Panc1 (cell line): Measurements from ENCODE around the gene ARHGEF12. TPM values are rescaled to one million over a fixed set of nuclear protein-coding genes. Genes with fewer than 3 reads are reported as not detected.

Experiments
- ATAC-seq: fragments of 200-7000 bp; cut with Tn5 transposase; 2 replicates; pipeline ENCODE4 v1.9.1; 2020; ENCODE audit warnings: mild to moderate bottlenecking, moderate library complexity
- BruUV-seq: library from RNA; stranded (reverse); fragments of 400-500 nt; replicated peaks from 2 replicates; lab custom pipeline; 2021; lab: Mats Ljungman, UMichigan
- CTCF ChIA-PET: fragments of 300-600 bp; sonication (Branson Sonifier 250); formaldehyde crosslinking; loops from one replicate; lab custom pipeline; 2022; ENCODE audit warnings: antibody characterized with exemption; lab: Charles Lee
- POLR2A ChIA-PET: fragments of 300-600 bp; sonication (Branson Sonifier 250); formaldehyde crosslinking; loops from one replicate; lab custom pipeline; 2022; ENCODE audit warnings: antibody characterized with exemption; lab: Charles Lee
- DNase-seq: peaks from one replicate; pipeline ENCODE4 v3.0.0-alpha.2; 2010; ENCODE audit warnings: low read depth, low spot score
- H3K27ac ChIP-seq: 2 replicates; pipeline ENCODE4 v1.5.1; 2011; ENCODE audit warnings: mild to moderate bottlenecking, low read length, inconsistent platforms
- H3K27me3 ChIP-seq: fragments of 200-500 bp; sonication (Bioruptor generic); 2 replicates; pipeline ENCODE4 v1.6.0; 2014; ENCODE audit warnings: low read length, inconsistent platforms; ENCODE audit not compliant: control insufficient read depth, insufficient read depth
- H3K36me3 ChIP-seq: fragments of 200-500 bp; sonication (Bioruptor generic); 2 replicates; pipeline ENCODE4 v1.5.1; 2014; ENCODE audit warnings: inconsistent platforms, mild to moderate bottlenecking, low read length, moderate library complexity; ENCODE audit not compliant: control insufficient read depth, insufficient read depth
- H3K4me1 ChIP-seq: 2 replicates; pipeline ENCODE4 v1.5.1; 2011; ENCODE audit warnings: inconsistent platforms, mild to moderate bottlenecking, low read length, moderate library complexity; ENCODE audit not compliant: control insufficient read depth, insufficient read depth
- H3K4me3 ChIP-seq, 2 experiments: 2 replicates each; pipeline ENCODE4 v1.5.1; 2011 to 2012; ENCODE audit warnings: low read depth in 2 of 2, low read length in 2 of 2, mild to moderate bottlenecking in 2 of 2, inconsistent platforms in 1 of 2, moderate library complexity in 1 of 2
- H3K9me3 ChIP-seq: fragments of 200-500 bp; sonication (Bioruptor generic); 2 replicates; pipeline ENCODE4 v1.5.1; 2014; ENCODE audit warnings: low read depth, mild to moderate bottlenecking, inconsistent platforms, low read length, moderate library complexity; ENCODE audit not compliant: control insufficient read depth, insufficient read depth
- CTCF ChIP-seq: fragments of 450-650 bp; IDR thresholded peaks from 2 replicates; pipeline ENCODE4 v1.5.1; 2017; ENCODE audit warnings: mild to moderate bottlenecking
- POLR2AphosphoS5 ChIP-seq: IDR thresholded peaks from 2 replicates; pipeline ENCODE4 v1.6.1; 2012; ENCODE audit warnings: mild to moderate bottlenecking, low read depth, low read length, moderate library complexity
- SIN3A ChIP-seq: IDR thresholded peaks from 2 replicates; pipeline ENCODE4 v1.6.1; 2012; ENCODE audit warnings: low read depth, mild to moderate bottlenecking, low read length, moderate library complexity, borderline replicate concordance; ENCODE audit not compliant: insufficient read depth
- TCF7L2 ChIP-seq: IDR thresholded peaks from 2 replicates; pipeline ENCODE4 v1.6.1; 2011; ENCODE audit warnings: mild to moderate bottlenecking, low read depth, low read length, inconsistent platforms
- in situ Hi-C: cut with HindIII; loops from 2 replicates; pipeline ENCODE4 v1.10.0; 2016; ENCODE audit warnings: low sequenced_read_pairs, low pct_unique_long_range_greater_than_20kb
- intact Hi-C: fragments of 100-400 bp; cut with micrococcal nuclease; formaldehyde crosslinking; loops from one replicate; pipeline ENCODE4 v1.10.0; 2022; ENCODE audit not compliant: unreplicated experiment
- total RNA-seq: library from RNA; stranded (reverse); gene quantifications from one replicate; pipeline ENCODE4 v1.2.1, GENCODE V29; 2021; ENCODE audit not compliant: unreplicated experiment
- TF ChIP-seq, protein P1 (sequence below), 2 experiments: IDR thresholded peaks; 2 replicates each; pipeline ENCODE4 v1.6.1; 2011 to 2012; ENCODE audit warnings: low read depth in 2 of 2, control low read depth in 1 of 2, low read length in 1 of 2, mild to moderate bottlenecking in 1 of 2, moderate library complexity in 1 of 2; ENCODE audit not compliant: insufficient read depth in 1 of 2

Gene ARHGEF12
- total RNA-seq, 1 experiment from 2014 or later: 182 TPM

- CTCF ChIA-PET: no interaction called here
- no peak for ATAC-seq
- Histone ChIP-seq H3K4me1 (no peaks in the 10 kb centered on the region), H3K36me3 (peaks cover 32% of the 10 kb centered on the region), H3K27me3 (no peaks in the 10 kb centered on the region), H3K4me3 (no peak overlapping the region), H3K9me3 (no peaks in the 10 kb centered on the region), H3K27ac (no peak overlapping the region)
- POLR2A ChIA-PET: no interaction called here
- no TSS peak for BruUV-seq
- no peak for DNase-seq
- in situ Hi-C loops: no loop called here
- TF ChIP-seq TCF7L2 (no peak), CTCF (no peak), SIN3A (no peak), POLR2AphosphoS5 (no peak)
- TF ChIP-seq, protein P1, sequence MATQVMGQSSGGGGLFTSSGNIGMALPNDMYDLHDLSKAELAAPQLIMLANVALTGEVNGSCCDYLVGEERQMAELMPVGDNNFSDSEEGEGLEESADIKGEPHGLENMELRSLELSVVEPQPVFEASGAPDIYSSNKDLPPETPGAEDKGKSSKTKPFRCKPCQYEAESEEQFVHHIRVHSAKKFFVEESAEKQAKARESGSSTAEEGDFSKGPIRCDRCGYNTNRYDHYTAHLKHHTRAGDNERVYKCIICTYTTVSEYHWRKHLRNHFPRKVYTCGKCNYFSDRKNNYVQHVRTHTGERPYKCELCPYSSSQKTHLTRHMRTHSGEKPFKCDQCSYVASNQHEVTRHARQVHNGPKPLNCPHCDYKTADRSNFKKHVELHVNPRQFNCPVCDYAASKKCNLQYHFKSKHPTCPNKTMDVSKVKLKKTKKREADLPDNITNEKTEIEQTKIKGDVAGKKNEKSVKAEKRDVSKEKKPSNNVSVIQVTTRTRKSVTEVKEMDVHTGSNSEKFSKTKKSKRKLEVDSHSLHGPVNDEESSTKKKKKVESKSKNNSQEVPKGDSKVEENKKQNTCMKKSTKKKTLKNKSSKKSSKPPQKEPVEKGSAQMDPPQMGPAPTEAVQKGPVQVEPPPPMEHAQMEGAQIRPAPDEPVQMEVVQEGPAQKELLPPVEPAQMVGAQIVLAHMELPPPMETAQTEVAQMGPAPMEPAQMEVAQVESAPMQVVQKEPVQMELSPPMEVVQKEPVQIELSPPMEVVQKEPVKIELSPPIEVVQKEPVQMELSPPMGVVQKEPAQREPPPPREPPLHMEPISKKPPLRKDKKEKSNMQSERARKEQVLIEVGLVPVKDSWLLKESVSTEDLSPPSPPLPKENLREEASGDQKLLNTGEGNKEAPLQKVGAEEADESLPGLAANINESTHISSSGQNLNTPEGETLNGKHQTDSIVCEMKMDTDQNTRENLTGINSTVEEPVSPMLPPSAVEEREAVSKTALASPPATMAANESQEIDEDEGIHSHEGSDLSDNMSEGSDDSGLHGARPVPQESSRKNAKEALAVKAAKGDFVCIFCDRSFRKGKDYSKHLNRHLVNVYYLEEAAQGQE (IDR thresholded peaks at IDR 0.05; ENCODE audit: insufficient read depth in 1 of 2, low read depth in 2 of 2, low read length in 1 of 2): no peak
- intact Hi-C loops: no loop called here
These were observed 145.9 kb downstream of the ARHGEF12 start for GRCh38 chr11:120482149-120482548.

DNA sequence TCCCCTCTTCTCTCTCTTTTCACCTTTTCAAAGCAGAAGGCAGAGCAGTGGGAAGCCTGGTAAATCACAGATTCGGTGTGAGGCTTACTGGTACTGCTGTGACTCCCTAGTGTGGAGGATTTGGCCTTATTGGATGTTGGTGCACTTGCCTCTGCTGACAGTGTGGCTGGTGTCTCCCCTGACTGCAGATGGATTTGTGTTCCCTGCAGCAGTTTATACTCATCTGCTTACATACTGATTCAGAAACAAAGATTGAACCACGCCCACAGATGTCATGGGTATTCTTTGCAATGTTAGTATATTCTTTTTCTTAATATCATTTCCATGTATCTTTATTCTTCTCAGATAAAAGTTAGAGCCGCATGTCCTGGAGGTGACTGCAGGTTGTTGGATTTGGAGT lies 148.5 kb downstream of the ARHGEF12 start:
- ChIA-PET CTCF (no interaction called here), POLR2A (no interaction called here)
- in situ Hi-C loops: no loop called here
- H3K27ac ChIP-seq: no peak overlapping the region
- ATAC-seq: no peak
- H3K9me3 ChIP-seq: no peaks in the 10 kb centered on the region
- no peak overlapping the region for H3K4me3 ChIP-seq
- H3K36me3 ChIP-seq: peaks cover 20% of the 10 kb centered on the region
- BruUV-seq: no TSS peak
- intact Hi-C loops: no loop called here
- no peaks in the 10 kb centered on the region for H3K4me1 ChIP-seq
- H3K27me3 ChIP-seq: no peaks in the 10 kb centered on the region
- TF ChIP-seq POLR2AphosphoS5 (no peak), TCF7L2 (no peak), CTCF (no peak), SIN3A (no peak)
- TF ChIP-seq, protein P1 (IDR thresholded peaks at IDR 0.05; ENCODE audit: insufficient read depth in 1 of 2, low read depth in 2 of 2, low read length in 1 of 2): no peak
- DNase-seq: no peak
